Tibial artery (tissue), 4 donors: ENCODE results near the gene XRN1.
"Not testable (repeated sequence)": the region's sequence is repeated elsewhere in the genome, so short reads cannot be mapped to it uniquely, and the experiment has no call there.

ENCODE experiments used
- DNase-seq, 2 donors: peaks; one replicate each; pipeline ENCODE4 v3.0.0-alpha.2; 2019
- H3K27ac ChIP-seq, 2 donors: fragments of 200-600 bp; sonication (generic) in 1 of 2; 1 replicate in 1 of 2; 2 replicates in 1 of 2; pipeline ENCODE4 v1.5.1; 2018 to 2019; ENCODE audit warnings: mild to moderate bottlenecking in 1 of 2
- H3K27me3 ChIP-seq, 2 donors: fragments of 200-600 bp; sonication (generic) in 1 of 2; one replicate each; pipeline versions ENCODE4 v1.5.1 to v1.6.0; 2016 to 2019
- H3K36me3 ChIP-seq, 3 donors: fragments of 200-600 bp; sonication (generic) in 2 of 3; one replicate each; pipeline ENCODE4 v1.5.1; 2016 to 2019; ENCODE audit warnings: mild to moderate bottlenecking in 2 of 3
- H3K4me1 ChIP-seq, 4 donors: fragments of 200-600 bp; sonication (generic) in 2 of 4; 1 replicate in 3 of 4; 2 replicates in 1 of 4; pipeline ENCODE4 v1.5.1; 2016 to 2019
- H3K4me3 ChIP-seq, 2 donors: fragments of 200-600 bp; sonication (generic) in 1 of 2; 1 replicate in 1 of 2; 2 replicates in 1 of 2; pipeline ENCODE4 v1.5.1; 2018 to 2019; ENCODE audit warnings: mild to moderate bottlenecking in 2 of 2
- H3K9me3 ChIP-seq, 3 donors: fragments of 200-600 bp; sonication (generic) in 1 of 3; one replicate each; pipeline ENCODE4 v1.5.1; 2016 to 2019
- CTCF ChIP-seq, 2 experiments: fragments of 200-600 bp in 1 of 2; fragments of 450-650 bp in 1 of 2; IDR thresholded peaks; one replicate each; pipeline ENCODE4 v1.5.1; 2017 to 2019; ENCODE audit warnings: antibody characterized with exemption in 2 of 2, mild to moderate bottlenecking in 1 of 2, moderate library complexity in 1 of 2
- intact Hi-C: fragments of 100-400 bp; cut with DNase I; formaldehyde crosslinking; loops from one replicate; pipeline ENCODE4 v1.15.0; 2023; ENCODE audit warnings: low total_unique reads

The XRN1 gene

GRCh38 chr3:142318331-142318730, 129.5 kb downstream of the XRN1 start:
- Histone ChIP-seq H3K36me3 (peaks cover 24 to 35% (median 25%) of the 10 kb centered on the region in 3 donors), H3K9me3 (no peaks in the 10 kb centered on the region), H3K27me3 (no peaks in the 10 kb centered on the region), H3K4me1 (peaks cover 0 to 11% (median 0%) of the 10 kb centered on the region in 4 donors), H3K4me3 (no peak overlapping the region), H3K27ac (no peak overlapping the region)
- intact Hi-C loops: no loop called here
- no peak for TF ChIP-seq CTCF (IDR thresholded peaks at IDR 0.05)
- DNase-seq: no peak

DNA sequence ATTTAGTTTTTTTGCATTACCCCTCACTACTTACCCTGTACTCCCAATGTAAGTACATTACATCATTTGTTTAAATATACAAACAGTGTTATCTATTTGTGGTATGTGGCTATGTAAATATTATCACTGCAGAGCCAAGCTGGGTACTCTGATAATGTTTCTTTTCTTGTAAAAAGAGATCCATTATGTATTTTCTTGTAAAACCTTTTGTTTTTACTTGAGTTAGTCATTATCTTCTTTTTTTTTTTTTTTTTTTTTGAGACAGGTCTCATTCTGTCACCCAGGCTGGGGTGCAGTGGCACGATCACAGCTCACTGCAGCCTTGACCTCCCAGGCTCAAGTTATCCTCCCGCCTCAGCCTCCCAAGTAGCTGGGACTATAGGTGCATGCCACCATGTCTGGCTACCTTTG, 131.9 kb downstream of the XRN1 start:
- H3K4me3 ChIP-seq, intact Hi-C loops, DNase-seq, H3K27ac ChIP-seq, H3K4me1 ChIP-seq, H3K9me3 ChIP-seq, H3K27me3 ChIP-seq: not testable (repeated sequence)
- H3K36me3 ChIP-seq: peaks cover 37 to 50% (median 39%) of the 10 kb centered on the region in 3 donors

GRCh38 chr3:142315083-142315482, 132.8 kb downstream of the XRN1 start:
- Histone ChIP-seq H3K36me3 (peaks cover 39 to 50% (median 46%) of the 10 kb centered on the region in 3 donors), H3K4me1 (no peaks in the 10 kb centered on the region), H3K27me3 (no peaks in the 10 kb centered on the region), H3K27ac (no peak overlapping the region), H3K4me3 (no peak overlapping the region), H3K9me3 (no peaks in the 10 kb centered on the region)
- no peak for DNase-seq
- intact Hi-C loops: no loop called here
- TF ChIP-seq CTCF (IDR thresholded peaks at IDR 0.05): no peak

- no peaks in the 10 kb centered on the region for H3K27me3 ChIP-seq
These were observed 137.4 kb downstream of the XRN1 start for GRCh38 chr3:142310439-142310838.

GRCh38 chr3:142302847-142303246, 145.0 kb downstream of the XRN1 start:
- H3K9me3 ChIP-seq, DNase-seq, H3K4me1 ChIP-seq, H3K27me3 ChIP-seq, H3K27ac ChIP-seq, H3K36me3 ChIP-seq, H3K4me3 ChIP-seq, intact Hi-C loops: not testable (repeated sequence)

More at GRCh38 chr3:142310439-142310838, 137.4 kb downstream of the XRN1 start:
- Histone ChIP-seq H3K27ac (no peak overlapping the region), H3K9me3 (no peaks in the 10 kb centered on the region), H3K4me1 (no peaks in the 10 kb centered on the region), H3K36me3 (peaks cover 35 to 40% (median 36%) of the 10 kb centered on the region in 3 donors), H3K4me3 (no peak overlapping the region)
- DNase-seq: no peak
- intact Hi-C loops: no loop called here
- no peak for TF ChIP-seq CTCF (IDR thresholded peaks at IDR 0.05)

- Histone ChIP-seq H3K4me1 (no peaks in the 10 kb centered on the region), H3K4me3 (no peak overlapping the region), H3K9me3 (no peaks in the 10 kb centered on the region), H3K27me3 (no peaks in the 10 kb centered on the region), H3K36me3 (no peaks in the 10 kb centered on the region), H3K27ac (no peak overlapping the region)
- intact Hi-C loops: no loop called here
- no peak for DNase-seq
- TF ChIP-seq CTCF (IDR thresholded peaks at IDR 0.05): no peak
These were observed 149.2 kb downstream of the XRN1 start for GRCh38 chr3:142298626-142299025.

- Histone ChIP-seq H3K4me1 (no peaks in the 10 kb centered on the region), H3K27ac (no peak overlapping the region), H3K9me3 (no peaks in the 10 kb centered on the region), H3K4me3 (no peak overlapping the region), H3K36me3 (no peaks in the 10 kb centered on the region), H3K27me3 (no peaks in the 10 kb centered on the region)
- TF ChIP-seq CTCF (IDR thresholded peaks at IDR 0.05): no peak
- no peak for DNase-seq
- intact Hi-C loops: no loop called here
These were observed 151.3 kb downstream of the XRN1 start for GRCh38 chr3:142296507-142296906.
